GM18520 (cell line): ENCODE measurements around the gene REM2.
"Not testable (repeated sequence)": the region's sequence is repeated elsewhere in the genome, so short reads cannot be mapped to it uniquely, and the experiment has no call there.

ENCODE experiments used
- ATAC-seq: cut with Tn5 transposase; IDR thresholded peaks from one replicate; pipeline ENCODE4 v1.9.1; 2021; ENCODE audit not compliant: unreplicated experiment

Gene REM2

DNA sequence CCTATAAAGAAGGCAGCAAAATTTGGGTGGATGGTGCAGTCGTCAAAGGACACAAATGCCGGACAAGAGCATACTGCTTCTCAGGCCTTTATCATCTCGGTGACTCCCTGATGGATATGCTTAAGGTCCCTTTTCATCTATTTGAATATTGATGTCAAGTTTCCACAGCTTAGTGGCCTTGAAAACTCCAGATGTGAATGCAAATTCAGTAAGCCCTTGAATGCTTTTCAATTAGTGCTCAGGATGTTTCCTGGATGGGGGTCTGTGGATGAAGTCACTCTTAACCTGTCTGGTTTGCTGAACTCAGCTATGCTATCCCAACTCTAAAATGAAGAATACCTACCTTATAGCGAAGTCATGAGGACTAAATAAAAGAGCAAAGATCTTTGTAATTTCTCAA, 10.7 kb downstream of the REM2 start:
- ATAC-seq: no peak

DNA sequence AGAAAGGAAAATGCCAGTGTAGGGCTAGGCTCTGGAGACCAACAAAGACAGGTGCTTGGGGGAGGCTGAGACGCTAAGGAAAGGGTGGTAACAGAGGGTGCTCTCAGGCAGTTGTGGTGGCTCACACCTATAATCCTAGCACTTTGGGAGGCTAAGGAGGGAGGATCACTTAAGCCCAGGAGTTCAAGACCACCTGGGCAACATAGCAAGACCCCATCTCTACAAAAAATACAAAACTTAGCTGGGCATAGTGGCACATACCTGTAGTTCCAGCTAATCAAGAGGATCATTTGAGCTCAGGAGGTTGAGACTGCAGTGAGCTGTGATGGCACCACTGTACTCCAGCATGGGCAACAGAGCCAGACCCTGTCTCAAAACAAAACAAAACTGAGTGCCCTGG, 12.4 kb downstream of the REM2 start:
- ATAC-seq: no peak

DNA sequence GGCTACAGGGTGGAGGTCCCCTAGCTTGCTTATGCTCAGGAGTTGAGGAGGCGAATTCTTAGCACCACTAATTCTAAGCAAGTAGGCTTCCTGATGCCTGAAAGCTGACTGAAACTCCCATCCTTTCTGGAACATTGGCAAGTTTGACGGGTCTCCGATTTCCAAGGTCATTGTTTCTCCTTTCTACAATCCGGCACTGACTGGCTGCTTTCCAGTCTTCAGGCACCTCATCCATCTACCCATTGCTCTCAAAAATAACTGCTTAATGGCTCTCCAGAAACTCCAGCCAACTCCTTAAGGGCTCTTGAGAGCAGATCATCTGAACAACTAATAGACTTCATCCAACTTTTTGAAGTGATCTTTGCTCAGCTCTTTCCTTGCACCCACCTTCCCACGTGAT, 13.3 kb downstream of the REM2 start:
- ATAC-seq: no peak

DNA sequence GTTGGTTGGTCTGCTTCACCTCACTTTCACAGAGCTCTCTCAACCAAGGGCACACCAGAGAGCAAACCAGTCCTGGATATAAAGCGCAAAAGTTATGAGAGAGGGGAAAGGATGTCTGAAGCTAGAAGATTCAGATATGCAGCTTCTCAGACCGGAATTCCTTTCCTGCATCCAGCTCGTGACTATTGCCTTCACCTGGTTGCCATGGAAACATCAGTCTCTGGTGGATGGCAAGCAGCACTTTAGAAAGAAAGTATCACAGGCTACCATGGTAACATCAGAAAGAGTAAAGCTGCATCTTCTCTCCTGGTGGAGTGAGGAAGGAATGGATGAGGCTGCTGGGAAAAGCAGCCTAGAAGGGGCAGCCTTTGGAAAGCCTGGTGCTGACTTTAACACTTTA, 13.7 kb downstream of the REM2 start:
- ATAC-seq: no peak

DNA sequence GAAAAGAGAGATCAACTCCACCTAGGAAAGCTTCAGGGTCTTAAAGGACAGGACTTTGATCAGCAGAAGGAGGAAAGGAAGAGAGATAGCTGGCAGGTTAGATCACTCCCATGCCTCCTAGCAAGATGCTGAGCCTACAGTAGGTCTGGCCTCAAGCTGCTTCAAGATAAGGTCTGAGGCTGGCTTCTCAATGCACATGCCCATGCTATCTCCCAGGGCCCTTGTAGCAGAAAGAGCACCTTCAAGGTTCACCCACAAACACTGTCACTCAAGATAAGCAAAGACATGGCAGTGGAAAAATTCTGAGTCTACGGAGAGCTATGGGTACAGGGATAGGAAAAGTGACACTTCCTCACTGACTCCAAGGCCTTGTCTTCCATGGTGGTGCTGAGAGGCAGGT, 14.3 kb downstream of the REM2 start:
- no peak for ATAC-seq

DNA sequence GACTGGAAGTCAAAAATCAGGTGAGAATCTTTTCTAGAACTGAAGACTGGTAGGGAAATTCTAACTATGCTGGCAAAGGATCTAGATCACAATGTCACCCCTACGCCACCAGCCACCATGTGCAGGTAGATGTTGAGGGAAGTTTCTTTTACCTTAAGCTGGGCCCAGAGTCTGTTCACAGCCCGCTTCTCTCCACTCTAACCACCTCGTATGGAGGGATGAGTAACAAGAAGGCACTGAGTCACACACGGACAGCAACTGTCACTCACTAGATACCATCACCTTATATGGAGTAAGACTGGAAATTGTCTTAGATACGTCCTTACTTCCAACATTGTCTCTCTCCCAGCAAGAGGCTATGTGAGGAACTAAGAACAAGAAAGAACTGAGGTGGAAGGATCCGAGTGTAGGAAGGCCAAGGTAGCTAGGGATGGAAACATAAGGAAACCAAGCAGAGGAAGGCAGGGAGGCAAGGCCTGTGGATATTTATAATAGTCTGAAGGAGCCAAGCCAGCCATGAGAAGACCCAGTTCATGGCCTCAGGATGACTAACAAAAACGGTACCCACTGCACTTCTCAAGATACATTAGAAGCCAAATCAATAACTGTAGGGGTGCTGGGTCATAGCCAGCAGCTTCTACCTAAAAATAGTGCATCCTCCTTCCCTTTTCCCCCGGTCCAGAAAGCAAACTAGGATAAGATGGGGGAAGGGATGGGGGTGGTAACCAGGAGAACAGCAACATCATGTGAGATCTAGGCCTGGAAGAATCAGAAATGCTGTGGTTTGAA, 15.5 kb downstream of the REM2 start:
- ATAC-seq: no peak

DNA sequence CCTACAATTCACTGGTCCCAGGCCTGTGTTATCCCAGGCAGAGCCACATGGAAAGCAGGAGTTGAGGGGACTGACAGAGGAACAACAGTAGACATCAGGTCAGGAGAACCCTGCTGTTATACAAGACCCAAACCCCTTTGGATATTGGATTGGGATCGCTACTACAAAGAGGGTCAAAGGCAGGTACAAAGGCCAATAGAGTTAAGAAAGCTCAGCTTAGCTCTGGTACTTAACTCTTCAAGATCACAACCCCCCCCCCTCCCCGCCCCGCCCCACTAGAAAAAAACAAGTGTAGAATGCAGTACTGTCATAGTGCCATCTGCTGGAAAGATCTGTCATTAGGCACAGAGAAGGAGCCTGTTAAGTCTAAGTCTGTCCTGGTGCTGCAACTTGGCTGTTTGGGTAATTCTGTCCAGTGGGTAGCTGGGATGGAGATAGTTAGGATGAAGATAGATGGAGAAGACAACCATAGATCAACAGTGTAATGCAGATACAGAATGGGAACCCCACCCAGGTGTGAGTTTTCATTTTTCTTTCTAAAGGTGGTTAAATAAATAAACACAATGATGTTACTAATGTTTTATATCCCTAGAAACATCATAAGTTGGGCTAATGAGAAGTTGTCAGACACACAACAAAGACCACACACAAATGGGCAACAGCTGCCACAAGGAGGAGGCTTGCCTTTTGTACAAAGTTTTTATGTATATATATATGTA, 17.2 kb downstream of the REM2 start:
- peak; percentile 43 for ATAC-seq

DNA sequence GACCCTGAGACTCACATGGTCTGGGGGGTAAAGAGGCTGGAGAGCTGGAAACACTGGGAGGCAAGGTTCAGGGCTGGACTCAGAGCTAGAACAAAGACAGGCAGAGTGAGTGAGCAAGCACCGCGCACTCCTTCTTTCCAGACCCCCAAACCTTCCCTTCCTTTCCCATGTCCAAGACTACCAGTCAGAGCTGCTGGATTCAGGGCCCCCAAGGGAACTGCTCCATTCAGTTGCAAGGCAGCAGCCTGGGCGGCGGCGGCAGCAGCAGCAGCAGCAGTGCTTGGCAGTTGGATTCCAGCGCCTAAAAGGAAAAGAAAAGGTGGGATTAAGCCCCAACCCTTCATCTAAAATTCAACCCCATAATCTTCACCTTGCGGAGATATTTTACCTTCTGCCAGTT, 18.8 kb downstream of the REM2 start:
- ATAC-seq: no peak

DNA sequence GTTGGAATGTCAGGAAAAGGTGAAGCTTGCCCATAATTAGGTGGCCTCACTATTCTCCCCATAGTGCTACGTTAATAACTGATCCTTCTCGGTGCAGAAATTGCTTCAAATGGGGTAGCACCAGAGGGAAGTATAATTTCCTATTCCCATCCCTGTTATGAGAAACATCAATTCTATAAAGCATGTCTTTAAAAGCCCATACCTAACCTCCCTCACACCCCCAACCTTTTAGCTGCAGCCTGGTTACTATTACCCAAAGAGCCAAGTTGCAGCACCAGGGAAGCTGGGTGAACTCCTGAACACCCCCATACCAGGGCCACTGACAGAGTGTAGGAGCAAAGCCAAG, 20.7 kb downstream of the REM2 start:
- ATAC-seq: no peak

DNA sequence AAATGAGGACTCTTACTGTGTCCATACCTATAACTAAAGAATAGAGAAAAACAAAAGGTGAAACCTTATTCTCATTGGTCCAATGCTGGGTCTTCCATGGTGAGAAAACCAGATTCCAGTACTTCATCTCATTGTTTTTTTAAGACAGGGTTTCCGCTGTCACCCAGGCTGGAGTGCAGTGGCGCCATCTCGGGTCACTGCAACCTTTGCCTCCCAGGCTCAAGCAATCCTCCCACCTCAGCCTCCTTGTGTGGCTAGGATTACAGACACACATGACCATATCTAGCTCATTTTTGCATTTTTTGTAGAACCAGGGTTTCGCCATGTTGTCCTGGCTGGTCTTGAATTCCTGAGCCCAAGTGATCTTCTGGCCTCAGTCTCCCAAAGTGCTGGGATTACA, 22.6 kb downstream of the REM2 start:
- ATAC-seq: no peak

DNA sequence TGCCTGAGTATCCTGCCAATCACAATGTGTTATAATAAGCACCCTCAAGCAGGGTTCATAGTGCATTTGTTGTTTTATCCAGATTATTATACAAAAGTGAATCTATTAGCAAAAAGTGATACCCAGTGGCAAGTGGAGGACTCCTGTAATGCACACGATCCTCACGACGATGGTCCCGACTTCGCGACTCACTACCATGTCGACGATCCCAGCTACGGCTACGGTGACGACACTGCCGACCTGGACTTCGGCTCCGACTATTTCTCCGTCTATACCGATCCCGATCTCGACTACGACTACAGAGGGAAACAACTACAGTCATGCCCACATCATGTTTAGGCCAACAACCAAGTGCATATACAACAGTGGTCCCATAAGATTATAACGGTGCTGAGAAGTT, 23.1 kb downstream of the REM2 start:
- ATAC-seq: no peak

DNA sequence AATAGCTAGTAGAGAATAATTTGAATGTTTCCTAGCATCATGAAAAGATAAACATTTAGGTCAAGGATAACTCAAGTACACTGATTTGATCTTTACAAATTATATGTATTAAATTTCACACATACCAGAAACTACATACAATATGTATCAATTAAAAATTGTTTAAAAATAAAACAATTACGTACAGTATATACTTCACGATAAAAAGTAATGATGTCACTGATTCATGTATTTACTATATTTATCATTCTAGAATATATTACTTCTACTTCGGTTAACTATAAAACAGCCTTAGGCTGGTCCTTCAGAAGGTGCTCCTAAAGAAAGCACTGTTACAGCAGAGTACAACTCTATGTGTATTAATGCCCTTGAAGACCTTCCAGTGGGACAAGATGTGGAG, 24.4 kb downstream of the REM2 start:
- no peak for ATAC-seq

DNA sequence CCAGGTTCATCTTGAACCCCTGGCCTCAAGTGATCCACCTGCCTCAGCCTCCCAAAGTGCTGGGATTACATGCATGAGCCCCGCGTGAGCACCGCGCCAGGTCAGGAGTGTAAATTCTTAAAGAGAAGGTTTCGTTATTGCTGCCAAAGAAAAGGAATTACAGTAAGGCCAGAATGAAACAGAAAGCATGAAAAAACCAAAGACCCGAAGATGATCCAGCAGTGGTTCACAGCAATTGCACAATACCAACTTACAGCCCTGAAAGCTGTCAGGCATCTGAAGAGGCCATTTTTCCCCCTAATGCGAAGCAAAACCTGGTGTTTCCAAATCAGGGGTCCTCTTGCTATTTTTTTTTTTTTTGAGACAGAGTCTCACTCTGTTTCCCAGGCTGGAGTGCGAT, 25.6 kb downstream of the REM2 start:
- no peak for ATAC-seq

DNA sequence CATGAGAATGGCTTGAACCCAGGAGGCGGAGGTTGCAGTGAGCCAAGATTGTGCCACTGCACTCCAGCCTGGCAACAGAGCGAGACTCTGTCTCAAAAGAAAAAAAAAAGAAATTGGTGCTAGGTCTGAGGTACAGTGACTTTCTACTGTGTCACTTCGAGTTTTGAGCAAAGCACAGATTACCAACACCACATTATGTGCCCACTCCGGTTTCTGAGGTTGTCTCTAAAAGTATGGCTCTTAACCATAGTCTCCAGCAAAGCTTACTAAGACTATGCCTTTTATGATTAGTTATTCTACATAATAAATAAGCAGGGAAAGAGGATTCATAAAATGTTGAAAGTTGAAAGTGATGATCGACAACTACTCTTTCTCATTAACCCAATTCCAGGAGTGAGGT, 27.9 kb downstream of the REM2 start:
- ATAC-seq: no peak

DNA sequence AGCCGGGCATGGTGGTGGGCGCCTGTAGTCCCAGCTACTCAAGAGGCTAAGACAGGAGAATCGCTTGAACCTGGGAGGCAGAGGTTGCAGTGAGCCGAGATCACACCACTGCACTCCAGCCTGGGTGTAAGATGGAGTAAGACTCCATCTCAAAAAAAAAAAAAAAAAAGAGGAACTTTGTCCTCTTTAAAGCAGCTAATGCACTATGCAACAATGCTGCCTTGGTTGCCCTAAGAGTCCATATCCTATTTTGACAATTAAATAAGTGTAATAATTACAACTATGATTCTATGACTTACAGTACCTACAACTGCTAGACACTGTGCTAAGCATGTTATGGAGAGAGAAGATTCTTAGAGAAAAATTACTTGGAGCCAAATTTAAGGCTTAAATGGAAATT, 31.8 kb downstream of the REM2 start:
- not testable (repeated sequence) for ATAC-seq

DNA sequence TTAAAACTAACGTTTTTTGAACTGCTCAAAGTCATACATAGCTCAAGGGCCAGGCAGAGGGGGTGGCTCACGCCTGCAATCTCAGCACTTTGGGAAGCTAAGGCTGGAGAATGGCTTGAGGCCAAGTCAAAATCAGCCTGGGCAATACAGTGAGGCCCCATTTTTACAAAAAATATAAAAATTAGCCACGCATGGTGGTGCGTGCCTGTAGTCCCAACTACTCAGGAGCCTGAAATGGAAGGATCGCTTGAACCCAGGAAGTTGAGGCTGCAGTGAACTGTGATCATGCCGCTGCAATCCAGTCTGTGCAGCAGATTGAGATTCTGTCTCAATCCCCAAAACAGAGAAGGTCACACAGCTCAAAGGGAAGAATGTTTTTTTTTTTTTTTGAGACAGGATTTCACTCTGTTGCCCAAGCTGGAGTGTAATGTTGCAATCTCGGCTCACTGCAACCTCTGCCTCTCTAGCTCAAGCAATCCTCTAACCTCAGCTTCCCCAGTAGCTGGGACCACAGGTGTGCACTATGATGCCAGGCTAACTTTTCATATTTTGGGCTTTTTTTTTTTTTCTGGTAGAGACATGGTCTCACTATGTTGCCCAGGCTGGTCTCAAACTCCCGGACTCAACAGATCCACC, 33.0 kb downstream of the REM2 start:
- ATAC-seq: no peak

DNA sequence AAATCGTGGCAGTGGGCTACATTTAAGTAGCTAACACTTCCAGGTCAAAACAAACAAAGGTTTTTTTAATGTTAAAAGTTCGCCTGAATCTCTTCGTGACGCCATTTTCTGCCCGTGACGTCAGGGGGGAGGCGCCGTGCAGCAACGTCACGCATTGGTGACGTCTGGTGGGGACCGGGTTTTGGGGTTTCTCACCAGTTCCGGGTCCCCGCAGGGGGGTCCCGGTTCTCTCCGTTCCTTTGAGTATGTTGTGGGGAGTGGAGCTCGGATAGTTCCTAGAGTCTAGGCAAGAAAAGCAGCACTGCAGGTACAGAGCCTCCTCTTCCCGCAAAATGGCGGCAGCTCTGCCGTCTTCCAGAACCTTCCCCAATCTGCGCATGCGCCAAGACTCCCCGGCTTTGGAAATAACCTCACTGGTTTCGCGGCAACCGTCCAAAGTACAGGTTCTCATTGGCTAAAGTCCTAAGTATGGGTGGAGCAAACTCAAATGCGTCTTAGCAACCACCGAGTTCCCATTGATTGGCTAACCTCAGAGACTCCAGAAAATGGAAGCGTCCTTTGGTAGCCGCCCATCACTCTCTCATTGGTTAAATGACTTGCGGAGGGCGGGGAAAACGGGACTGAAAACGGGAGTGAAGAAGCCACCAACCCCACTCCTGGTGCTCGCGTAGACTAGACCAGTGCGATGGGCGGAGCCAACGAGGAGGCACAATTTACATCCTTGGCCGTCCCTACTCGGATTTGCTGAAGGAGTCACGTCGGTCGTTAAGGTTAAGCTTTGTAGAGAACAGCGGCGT, 36.0 kb downstream of the REM2 start, which contains the start of gene RBM23:
Gene RBM23, minus strand, starts transcription at position 346 of the 797 bp plus-strand sequence.
- peak; percentile 88 for ATAC-seq

DNA sequence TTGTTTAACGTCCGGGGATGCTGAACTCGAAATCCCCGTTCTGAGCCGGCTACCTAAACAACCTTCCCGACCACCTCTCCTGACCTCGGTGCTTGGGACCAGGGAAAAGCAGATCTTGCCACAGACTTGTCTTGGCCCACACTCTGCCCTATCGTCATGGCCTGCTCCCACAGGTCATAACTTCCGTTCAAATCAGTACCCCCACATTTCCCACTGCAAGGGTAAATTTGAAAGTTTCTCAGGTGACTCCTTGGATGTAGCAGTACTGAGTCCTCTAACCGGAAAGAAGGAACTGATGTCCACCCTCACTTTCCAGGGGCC, 36.5 kb downstream of the REM2 start:
- no peak for ATAC-seq

DNA sequence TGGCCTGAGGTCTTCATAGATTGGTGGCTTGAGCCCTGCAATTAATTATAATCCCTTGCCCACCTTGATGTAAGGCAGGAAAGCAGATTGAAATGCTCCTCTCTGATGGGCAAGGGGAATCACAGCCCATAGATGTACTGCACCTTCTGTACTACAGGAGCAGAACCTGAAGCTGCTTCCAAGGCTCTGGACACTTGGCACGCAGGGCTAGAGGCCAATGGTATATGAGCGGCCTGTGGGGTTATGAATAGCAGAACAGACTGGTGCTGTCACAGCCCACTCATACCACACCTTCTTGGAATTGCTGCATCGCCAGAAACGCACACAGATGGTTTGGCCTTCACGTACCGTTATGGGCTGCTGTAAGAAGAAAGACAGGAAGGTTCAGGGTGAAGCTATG, 37.7 kb downstream of the REM2 start:
- ATAC-seq: no peak

DNA sequence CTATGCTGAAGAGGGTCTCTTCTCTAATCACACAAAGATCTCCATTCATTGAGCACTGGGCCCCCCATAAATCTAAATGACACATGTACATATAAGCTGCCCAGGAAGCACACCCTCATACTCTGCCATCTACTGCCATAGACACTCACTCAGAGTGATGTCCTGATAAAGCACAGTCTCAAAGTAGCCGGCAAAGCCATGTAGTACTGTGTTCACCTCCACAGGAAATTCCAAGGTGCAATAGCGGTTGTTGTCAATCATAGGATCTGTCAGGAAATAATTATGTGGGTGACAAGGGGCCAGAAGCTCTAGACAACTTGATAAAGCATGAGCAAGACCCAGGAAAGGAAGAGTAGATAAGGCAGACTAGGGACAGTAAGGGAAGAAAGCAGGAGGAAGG, 39.3 kb downstream of the REM2 start:
- no peak for ATAC-seq

DNA sequence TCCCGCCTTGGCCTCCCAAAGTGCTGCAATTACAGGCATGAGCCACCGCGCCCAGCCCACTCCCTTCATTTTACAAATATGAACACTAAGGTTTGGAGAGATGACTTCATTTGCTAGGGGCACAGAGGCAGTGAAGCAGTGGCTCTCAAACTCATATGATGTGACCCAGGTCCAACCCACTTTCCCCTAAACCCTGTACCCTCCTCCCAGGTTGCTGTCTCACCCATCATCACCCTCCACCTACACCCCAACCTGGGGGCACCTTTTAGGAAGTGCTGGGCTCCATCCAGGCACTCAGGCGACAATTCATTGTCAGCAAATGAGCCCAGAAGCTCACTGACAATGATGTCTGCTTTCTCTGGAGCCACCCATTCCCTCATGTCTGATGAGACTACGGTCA, 40.7 kb downstream of the REM2 start:
- ATAC-seq: no peak

DNA sequence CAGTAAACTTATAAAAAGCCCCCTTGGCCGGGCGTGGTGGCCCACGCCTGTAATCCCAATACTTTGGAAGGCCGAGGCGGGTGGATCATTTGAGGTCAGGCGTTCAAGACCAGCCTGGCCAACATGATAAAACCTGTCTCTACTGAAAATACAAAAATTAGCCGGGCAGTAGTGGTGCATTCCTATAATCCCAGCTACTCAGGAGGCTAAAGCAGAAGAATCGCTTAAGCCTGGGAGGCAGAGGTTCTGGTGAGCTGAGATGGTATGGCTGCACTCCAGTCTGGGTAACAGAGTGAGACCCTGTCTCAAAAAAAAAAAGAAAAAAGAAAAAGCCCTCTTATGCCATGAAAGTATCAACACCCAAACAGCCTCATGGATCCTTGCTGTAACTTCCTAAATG, 42.5 kb downstream of the REM2 start:
- no peak for ATAC-seq
